NCI-H2029 treated with DMSO at 0.1 percent for 48 hours (cell line): ENCODE data around the gene TRIM56.
"Not testable (repeated sequence)": the region's sequence is repeated elsewhere in the genome, so short reads cannot be mapped to it uniquely, and the experiment has no call there.

Experiments used
- DNase-seq: peaks from one replicate; lab custom pipeline; 2025; lab: John Stamatoyannopoulos, UW

Gene TRIM56

DNA sequence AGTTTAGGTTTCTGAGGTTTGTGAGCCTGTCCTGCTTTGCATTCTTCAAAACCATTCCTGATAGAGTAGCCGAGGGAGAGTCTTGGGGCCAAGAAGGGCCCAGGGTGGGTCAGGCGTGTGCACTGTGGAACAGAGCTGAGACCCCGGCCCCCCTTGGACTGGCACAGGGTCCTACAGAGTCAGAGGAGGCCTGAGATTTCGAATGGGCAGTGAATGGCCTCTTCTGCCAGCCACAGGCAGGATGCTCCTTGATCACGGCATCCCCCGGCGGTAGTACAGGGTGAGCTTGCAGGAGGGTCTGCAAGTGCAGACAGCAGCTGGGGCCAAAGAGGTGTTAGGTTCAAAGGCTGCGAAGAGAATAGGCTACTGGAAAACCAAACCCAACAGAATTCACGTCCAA lies 4.6 kb downstream of the TRIM56 start:
- no peak for DNase-seq

DNA sequence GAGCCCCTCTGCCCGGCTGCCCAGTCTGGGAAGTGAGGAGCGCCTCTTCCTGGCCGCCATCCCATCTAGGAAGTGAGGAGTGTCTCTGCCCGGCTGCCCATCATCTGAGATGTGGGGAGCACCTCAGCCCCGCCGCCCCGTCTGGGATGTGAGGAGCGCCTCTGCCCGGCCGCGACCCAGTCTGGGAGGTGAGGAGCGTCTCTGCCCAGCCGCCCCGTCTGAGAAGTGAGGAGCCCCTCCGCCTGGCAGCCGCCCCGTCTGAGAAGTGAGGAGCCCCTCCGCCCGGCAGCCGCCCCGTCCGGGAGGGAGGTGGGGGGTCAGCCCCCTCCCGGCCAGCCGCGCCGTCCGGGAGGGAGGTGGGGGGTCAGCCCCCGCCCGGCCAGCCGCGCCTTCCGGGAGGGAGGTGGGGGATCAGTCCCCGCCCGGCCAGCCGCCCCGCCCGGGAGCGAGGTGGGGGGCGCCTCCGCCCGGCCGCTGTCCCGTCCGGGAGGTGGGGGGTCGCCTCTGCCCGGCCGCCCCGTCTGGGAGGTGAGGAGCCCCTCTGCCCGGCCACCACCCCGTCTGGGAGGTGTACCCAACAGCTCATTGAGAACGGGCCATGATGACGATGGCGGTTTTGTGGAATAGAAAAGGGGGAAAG lies 7.1 kb downstream of the TRIM56 start:
- DNase-seq, result not testable (repeated sequence)

DNA sequence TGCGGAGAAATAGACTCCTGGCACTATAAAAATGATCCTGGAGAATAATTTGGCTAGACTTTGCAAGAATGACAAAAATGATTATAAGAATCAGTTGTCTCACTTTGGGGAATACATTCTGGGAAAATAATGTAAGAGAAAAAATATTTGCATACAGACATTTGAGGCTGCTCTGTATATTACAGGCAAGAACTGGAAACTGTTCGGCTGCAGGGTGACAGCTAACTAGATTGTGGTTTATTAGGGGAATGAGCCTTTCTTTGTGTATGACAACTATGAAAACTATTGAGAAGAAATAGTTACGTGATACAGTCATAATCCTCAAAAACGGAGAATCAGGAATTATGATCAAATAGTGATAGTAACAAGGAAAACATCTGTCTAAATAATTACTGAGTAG lies 8.6 kb downstream of the TRIM56 start:
- no peak for DNase-seq

DNA sequence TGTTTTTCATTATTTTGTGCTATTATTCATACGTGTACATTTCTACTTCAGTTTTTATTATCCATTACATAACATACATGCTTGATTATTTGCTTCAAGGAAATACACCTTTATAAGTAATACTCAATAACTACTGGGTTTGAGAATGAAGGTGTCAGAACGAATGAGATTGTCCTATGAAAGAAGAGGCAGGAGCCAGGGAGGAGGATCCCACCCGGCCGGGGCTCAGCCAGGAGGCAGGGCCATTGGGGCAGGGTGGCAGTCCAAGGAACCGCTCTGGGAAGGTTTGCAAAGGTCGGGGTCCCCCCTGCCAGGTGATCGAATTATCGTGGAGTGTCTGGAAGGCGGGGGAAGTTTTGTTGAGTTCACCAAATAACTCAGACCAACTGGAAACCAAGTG lies 9.1 kb downstream of the TRIM56 start:
- DNase-seq, result no peak

DNA sequence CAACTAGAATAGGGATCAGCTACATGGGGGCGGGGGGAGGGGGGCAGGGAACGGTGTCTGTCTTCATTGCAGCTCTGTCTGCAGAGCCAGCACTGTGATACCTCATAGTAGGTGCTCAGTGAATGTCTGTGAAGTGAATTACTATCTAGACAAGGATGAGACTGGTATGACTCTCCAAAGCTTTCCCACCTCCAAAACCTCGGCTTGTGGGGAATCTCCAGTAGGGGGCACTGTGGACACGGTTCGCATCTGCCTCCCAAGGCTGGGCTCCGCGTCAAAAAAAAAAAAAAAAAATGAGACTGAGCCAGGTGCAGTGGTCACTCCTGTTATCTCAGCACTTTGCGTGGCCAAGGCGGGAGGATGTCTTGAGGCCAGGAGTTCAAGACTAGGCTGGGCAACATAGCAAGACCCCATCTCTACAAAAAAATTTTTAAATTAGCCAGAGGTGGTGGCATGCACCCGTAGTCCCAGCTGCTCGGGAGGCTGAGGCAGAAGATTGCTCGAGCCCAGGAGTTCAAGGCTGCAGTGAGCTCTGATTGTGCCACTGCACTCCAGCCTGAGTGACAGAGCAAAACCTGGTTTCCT lies 9.6 kb downstream of the TRIM56 start:
- DNase-seq, result peak; percentile 27

DNA sequence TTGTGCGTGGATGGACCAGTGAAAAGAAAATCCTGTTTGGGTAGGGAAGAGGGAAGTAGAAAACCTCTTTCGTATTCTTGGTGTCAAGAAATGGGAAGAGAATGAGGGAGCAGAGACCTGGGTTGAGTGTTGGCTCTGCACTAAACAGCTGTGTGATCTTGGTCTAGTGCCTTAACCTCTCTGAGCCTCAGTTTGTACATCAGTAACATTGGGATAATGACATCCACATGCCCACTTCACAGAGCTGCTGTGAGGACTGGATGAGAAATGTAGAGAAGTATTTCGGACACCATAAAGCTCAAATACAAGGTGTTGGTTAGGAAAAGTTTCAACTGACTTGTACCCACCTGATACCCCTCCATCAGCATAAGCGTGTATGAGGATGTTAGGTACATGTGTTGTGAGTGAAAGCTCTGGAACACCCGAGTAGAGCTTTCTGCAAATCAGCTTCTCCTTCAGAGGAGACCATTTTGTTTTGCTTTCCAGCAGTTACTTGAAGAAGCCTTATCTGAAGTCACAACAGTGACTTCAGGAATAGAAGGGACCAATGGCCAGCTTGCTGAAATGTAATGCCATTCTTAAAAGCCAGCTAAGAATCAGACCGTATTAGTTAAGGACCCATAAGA lies 11.2 kb downstream of the TRIM56 start:
- no peak for DNase-seq

DNA sequence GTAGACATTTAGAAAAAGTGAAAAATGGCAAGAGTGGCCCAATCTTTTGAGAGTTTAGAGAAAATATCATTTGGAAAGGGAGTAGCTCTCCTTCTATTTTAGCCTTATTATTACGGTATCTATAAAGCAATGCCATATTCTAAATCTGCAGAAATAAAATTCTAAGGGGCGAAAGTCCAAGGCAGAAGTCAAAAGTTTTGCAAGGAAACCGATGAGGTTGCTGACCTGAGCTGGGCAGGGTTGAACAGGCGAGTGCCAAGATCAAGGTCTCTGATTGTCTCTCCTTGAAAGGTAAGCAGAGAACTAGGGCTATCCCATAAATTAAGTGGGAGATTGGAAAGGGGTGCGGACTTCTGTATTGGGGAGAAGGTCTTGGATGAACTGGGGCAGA lies 11.7 kb downstream of the TRIM56 start:
- no peak for DNase-seq

DNA sequence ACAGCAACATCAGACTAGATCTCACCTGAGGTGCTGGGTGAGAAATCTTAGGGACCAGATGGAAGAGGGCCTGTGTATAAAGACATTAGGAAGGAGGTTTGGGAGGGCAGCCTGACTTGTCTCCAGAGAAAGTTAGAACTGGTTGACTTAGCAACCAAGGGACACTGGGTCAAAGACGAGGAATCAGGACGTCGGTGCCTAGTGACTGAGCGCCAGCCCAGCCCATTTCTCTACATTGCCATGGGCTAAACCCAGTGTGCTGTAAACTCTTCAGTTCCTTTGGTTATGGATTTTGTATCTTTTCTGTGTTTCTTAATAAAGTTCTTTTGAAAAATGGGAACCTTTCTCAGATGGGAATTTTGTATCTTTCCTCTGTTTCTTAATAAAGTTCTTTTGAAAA lies 12.3 kb downstream of the TRIM56 start:
- DNase-seq, result no peak

DNA sequence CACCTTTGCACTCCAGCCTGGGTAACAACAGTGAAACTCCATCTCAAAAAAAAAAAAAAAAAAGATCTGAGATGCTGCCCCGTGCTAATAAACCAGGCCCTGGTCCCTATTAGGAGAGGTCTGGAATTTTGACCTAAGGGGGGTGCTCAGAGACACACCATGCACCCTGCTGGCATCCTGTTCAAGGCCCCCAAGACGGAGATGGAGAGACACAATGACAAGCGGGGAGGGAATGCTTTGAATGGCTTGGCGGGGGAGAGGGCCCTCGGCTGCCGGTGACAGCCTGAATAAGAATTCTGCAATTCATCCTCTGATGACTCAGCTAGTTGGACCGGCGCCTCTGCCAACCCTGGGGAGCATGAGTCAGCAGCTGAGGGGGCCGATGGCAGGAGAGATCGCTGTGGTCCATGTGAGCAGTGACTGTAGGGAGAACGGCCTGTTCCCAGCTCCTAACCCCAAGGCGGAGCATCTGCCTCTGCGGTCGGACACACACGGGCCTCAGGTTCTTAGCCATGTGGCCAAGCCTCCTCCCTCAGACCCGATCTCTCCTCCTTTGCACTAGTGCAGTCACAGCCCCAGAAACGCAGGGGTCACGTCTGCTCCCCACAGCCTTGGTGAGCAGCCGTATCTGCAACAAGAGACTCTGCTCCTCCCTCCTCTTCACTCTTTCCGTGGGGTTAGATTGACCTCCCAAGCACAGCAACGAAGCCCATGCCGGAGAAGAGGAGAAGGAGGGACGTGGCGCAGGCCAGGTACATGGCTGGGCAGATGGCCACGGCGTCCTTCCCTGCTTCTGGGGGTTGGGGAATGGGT lies 14.9 kb downstream of the TRIM56 start:
- DNase-seq, result no peak

DNA sequence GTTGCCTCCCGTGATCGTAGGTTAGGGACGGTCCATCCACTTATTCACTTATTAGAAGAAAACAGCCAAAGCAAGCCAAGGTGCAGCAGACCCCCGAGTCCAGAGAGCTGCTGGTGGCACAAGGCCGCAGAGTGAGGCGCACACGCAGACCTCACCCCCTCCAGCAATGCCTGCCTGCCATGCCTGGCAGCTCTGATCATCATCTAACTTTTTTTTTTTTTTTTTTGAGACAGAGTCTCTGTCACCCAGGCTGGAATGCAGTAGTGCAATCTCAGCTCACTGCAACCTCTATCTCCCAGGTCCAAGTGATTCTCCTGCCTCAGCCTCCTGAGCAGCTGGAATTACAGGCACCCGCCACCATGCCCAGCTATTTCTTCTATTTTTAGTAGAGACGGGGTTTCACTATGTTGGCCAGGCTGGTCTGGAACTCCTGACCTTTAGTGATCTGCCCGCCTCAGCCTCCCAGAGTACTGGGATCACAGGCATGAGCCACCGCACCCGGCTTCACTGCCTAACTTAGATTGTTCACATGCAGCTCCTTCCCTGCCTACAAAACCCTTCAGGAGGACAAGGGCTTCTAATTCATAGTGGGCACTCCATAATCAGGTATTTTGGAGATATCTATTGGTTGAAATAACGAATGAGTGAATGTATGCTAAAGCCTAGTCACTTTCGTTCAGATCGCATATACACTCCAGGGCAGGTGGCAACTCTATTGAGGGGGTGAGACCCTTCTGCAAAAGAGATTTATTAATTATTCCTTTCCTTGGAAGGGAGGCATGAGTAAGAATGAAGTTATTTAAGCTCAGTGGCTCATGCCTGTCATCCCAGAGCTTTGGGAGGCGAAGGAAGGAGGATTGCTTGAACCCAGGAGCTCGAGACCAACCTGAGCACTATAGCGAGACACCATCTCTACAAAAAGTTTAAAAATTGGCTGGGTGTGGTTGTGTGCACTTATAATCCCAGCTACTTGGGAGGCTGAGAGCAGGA lies 15.9 kb downstream of the TRIM56 start:
- no peak for DNase-seq

DNA sequence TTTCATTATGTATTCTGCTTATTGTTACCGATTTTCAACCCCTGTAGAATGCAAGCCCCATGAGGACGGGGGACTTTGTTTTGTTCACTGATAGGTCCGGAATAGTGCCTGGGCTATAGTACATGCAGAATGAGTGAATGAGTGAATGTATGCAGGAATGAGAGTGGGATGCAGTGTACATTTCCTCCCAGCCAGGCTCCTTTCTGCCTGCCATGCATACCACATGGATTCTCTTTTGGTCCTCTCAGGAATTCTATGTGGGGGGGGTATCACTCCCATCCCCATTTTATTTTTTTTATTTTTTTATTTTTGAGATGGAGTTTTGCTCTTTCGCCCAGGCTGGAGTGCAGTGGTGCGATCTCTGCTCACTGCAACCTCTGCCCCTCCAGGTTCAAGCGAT lies 16.7 kb downstream of the TRIM56 start:
- DNase-seq, result no peak

DNA sequence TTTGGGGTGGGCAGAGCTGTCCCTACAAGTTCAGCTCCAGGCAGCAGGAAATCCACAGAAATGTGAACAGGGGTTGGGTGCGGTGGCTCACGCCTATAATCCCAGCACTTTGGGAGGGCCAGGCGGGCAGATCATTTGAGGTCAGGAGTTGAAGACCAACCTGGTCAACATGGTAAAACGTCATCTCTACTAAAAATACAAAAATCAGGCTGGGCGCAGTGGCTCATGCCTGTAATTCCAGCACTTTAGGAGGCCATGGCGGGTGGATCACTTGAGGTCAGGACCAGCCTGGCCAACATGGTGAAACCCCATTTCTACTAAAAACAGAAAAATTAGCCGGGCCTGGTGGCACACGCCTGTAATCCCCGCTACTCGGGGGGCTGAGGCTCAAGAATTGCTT lies 18.4 kb downstream of the TRIM56 start:
- not testable (repeated sequence) for DNase-seq

DNA sequence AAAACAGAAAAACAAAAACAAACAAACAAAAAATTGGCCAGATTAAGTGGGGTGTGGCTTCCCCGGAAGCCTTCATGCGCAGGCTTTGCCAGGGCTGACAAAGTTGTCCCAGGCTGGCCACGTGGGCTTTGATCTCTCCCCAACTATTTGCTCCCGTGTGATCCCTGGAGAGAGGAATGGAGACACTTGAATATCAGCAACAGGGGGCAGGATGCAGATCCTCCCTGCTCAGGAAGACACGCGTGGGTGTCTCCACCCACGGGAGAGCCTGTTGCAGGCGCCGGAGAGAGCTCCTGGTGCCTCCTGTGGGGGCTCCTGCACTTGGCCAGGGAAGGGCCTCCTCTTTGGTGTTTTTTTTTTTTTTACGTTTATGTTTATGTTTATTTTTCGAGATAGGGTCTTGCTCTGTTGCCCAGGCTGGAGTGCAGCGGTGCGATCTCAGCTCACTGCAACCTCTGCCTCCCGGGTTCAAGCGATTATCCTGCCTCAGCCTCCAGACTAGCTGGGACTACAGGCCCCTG lies 19.0 kb downstream of the TRIM56 start:
- DNase-seq, result no peak

DNA sequence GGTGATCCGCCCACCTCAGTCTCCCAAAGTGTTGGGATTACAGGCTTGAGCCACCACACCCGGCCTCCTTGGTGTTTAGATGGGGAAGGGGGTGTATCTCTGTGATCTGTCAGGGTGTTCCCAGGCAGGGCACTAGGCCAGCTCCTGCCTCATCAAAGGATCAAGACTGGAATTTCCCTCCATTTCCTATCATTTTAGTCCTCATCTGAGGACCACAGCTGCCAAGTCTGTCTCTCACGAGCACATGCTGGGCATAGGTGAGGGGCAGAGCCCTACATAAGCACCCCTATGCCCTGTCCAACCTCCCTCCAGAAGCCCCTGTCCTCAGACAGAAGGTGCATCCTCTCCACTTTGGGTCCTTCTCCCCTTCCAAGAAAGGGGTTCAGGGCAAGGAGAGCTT lies 19.5 kb downstream of the TRIM56 start:
- no peak for DNase-seq

DNA sequence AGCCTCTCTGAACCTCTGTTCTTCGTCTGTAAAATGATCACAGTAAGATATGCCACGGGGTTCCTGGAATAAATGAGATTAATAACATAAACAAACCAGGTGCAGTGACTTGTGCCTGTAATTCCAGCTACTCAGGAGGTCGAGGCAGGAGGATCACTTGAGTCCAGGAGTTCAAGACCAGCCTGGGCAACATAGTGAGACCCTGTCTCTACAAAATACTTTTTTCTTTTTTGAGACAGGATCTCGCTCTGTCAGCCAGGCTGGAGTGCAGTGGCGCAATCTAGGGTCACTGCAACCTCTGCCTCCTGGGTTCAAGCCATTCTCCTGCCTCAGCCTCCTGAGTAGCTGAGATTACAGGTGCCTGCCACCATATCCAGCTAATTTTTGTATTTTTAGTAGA lies 20.0 kb downstream of the TRIM56 start:
- DNase-seq, result not testable (repeated sequence)

DNA sequence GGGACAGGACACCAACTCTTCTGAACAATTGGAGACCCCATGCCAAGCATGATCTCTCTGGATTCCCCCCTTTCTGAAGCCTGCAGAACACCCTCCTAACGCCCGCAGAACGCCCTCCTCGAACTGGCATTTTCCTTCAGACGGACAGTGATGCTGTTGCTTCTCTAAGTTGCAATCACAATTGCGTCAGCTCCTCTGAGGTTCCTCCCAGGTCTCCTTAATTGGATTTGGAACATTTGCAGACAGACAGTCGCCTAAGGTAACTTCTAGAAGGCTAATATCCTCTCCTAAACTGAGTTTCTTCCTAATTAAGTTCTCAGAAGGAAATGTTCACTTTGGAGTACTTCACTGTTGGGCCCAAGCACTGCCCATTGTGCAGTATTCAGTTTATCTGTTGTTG lies 21.1 kb downstream of the TRIM56 start:
- no peak for DNase-seq

DNA sequence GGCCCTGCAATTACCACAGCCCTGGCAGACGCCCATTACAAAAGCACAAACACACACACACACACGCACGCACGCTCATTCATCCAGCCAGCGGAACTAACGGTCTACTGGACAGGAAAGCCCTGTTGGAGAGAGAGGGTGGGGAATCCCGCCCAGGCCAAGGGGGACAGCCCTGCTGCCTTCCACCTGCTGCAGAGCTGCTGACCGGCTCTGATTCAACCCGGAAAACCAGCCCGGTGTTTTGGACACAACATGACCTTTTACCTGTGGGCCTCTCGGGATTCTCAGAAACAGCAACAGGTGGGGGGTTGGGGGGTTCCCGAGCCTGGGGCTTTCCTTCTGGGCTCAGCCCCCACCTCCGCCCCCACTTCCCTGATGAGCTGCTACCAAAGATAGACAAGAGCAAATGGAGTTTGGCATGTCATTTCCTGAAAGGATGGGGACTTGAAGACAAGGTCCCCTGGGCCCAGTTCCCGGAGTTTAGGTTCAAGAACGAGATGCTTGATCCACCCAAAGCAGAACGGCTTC lies 23.1 kb downstream of the TRIM56 start:
- DNase-seq, result no peak

DNA sequence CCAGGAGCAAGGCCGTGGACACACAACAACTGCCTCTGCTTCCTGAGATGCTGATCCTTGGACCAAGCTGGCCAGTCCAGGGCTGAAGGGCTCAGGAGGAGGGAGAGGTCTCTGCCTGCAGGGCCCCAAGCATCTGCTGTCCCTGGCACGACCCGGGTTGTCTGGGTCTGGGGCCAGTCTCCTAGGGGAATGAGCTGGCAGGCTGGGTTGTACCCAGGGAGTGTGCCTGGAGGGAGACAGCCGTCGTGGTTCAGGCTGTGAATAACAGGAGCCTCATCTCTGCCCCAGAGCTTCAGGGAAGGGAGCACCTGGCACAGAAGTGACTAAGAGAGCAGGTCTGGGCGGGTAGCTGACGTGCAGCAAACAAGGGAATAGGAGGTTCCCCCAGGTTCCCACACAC lies 23.7 kb downstream of the TRIM56 start:
- DNase-seq, result no peak

DNA sequence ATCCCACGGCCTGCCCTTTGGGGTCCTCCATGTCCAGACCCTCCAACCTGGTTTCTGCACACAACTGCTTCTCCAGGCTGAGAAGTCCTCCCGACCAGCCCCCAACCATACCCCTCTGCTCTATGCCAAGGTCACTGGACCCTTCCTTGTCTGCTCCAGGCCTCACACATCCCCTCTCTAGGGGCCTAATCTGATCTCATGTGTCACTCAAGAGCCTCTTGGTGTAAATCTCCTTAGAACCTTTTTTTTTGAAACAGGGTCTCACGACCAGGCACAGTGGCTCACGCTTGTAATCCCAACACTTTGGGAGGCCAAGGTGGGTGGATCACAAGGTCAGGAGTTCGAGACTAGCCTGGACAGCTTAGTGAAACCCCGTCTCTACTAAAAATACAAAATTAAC lies 24.1 kb downstream of the TRIM56 start:
- no peak for DNase-seq

DNA sequence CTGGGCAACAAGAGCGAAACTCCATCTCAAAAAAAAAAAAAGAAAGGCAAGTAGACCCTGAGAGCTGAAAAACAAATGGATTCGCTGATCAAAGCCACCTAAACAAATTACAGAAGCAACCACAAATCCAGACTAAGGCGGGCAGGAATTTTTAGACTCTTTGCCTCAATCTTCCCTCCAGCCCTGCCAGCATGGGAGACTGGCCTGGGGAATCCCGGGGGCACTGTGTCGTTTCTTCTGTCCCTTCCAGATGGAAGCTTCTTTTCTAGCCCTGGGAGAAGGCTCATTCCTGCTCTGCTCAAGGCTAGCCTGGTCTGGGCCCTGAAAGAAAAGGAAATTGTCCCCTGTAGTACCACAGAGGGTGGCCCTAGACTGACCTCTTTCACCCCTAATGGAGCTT lies 26.0 kb downstream of the TRIM56 start:
- no peak for DNase-seq

DNA sequence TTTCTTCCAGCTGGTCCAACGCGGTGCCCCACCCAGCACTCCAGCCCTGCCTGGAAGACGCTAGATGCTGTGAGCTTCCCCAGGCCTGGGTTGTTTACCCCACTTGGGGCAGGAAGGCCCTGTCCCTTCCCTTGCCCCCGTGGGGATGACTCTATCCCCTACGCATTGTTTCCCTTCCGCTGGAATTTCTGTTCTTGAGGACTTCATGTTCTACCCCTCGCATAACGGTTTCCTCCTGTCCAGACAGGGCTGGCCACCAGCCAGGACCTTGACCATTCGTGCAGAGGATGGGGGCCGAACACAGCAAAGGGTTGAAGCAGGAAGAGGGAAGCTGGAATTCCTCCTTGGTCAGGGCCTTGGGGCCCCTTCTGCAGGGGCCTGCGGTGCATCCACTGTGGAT lies 27.0 kb downstream of the TRIM56 start:
- no peak for DNase-seq
